Measurements from ENCODE around the gene DIAPH3. TPM values are rescaled to one million over a fixed set of nuclear protein-coding genes. Genes with fewer than 3 reads are reported as not detected.

Gene DIAPH3
- total RNA-seq, 1 donor, result 30.7 TPM

- DNase-seq (ENCODE audit: low read depth), result no peak
- TF ChIP-seq, protein P1, sequence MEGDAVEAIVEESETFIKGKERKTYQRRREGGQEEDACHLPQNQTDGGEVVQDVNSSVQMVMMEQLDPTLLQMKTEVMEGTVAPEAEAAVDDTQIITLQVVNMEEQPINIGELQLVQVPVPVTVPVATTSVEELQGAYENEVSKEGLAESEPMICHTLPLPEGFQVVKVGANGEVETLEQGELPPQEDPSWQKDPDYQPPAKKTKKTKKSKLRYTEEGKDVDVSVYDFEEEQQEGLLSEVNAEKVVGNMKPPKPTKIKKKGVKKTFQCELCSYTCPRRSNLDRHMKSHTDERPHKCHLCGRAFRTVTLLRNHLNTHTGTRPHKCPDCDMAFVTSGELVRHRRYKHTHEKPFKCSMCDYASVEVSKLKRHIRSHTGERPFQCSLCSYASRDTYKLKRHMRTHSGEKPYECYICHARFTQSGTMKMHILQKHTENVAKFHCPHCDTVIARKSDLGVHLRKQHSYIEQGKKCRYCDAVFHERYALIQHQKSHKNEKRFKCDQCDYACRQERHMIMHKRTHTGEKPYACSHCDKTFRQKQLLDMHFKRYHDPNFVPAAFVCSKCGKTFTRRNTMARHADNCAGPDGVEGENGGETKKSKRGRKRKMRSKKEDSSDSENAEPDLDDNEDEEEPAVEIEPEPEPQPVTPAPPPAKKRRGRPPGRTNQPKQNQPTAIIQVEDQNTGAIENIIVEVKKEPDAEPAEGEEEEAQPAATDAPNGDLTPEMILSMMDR (IDR thresholded peaks at IDR 0.05; ENCODE audit: insufficient read depth, low read depth, low read length), result no peak
- H3K4me3 ChIP-seq (ENCODE audit: low read depth, low read length), result no peak overlapping the region
Observed at GRCh38 chr13:59839186-59839585, 324.5 kb downstream of the DIAPH3 start.

DNA sequence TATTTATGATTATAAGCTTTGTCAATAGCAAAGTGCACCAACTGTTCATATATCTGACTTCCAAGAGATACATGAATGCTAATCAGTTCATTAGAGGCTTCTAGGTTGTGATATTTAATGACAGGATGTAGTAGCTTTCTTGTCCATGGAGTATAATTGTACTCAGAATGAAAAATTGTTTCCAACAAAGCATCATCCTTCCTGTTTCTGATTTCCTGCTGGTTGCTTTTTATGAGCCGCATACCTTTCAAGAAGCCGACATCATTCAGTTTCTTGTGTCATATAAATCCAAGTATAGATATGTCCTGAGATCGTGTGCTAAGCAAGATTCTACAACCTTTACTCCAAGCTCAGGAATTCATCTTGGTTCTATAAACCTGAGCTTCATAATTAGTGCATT lies 326.6 kb downstream of the DIAPH3 start:
- peak; percentile 7 for DNase-seq (ENCODE audit: low read depth)
- TF ChIP-seq, protein P1 (IDR thresholded peaks at IDR 0.05; ENCODE audit: insufficient read depth, low read depth, low read length), result no peak
- H3K4me3 ChIP-seq (ENCODE audit: low read depth, low read length), result no peak overlapping the region

GRCh38 chr13:59835569-59835968 lies 328.2 kb downstream of the DIAPH3 start:
- TF ChIP-seq, protein P1 (IDR thresholded peaks at IDR 0.05; ENCODE audit: insufficient read depth, low read depth, low read length), result no peak
- DNase-seq (ENCODE audit: low read depth), result peak; percentile 37
- H3K4me3 ChIP-seq (ENCODE audit: low read depth, low read length), result no peak overlapping the region

DNA sequence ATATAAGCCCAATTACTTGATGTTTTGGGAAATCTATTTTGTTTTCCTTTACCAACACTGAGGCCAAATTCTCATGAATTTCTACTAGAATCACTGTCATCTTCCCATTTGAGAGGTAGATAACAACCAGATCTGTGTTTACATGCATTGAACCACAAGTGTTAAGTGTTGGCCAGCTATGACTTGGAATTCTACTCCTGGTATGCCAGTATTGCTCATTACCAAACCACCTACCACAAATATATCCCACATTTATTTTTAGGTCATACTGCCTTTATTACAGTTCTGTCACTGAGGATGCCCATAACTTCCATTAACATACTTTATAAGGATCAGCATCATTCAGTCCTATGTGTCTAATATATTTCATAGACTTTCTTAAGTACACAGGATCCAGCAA lies 328.9 kb downstream of the DIAPH3 start:
- no peak overlapping the region for H3K4me3 ChIP-seq (ENCODE audit: low read depth, low read length)
- peak; percentile 69 for DNase-seq (ENCODE audit: low read depth)
- TF ChIP-seq, protein P1 (IDR thresholded peaks at IDR 0.05; ENCODE audit: insufficient read depth, low read depth, low read length), result no peak

GRCh38 chr13:59829690-59830089 lies 334.0 kb downstream of the DIAPH3 start:
- H3K4me3 ChIP-seq (ENCODE audit: low read depth, low read length), result no peak overlapping the region
- TF ChIP-seq, protein P1 (IDR thresholded peaks at IDR 0.05; ENCODE audit: insufficient read depth, low read depth, low read length), result no peak
- no peak for DNase-seq (ENCODE audit: low read depth)

DNA sequence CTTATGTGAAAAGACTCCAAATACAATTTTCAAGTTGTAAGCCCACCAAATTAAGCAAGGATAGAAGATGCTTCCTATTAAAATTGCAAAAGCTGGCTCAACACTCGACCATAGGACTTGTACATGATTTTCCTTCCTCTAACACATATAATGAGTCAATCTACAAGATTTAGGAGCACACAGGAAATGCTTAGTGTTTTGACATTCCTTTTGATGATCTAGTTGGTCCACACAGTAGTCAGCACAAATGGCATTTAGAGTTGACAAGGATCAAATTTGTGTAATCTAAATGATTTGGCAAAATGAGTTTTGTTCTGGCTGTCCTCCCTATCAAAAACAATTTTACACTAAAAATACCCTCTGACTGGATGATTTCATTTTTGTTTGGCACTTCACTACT lies 340.2 kb downstream of the DIAPH3 start:
- H3K4me3 ChIP-seq (ENCODE audit: low read depth, low read length), result no peak overlapping the region
- peak; percentile 22 for DNase-seq (ENCODE audit: low read depth)
- TF ChIP-seq, protein P1 (IDR thresholded peaks at IDR 0.05; ENCODE audit: insufficient read depth, low read depth, low read length), result no peak

DNA sequence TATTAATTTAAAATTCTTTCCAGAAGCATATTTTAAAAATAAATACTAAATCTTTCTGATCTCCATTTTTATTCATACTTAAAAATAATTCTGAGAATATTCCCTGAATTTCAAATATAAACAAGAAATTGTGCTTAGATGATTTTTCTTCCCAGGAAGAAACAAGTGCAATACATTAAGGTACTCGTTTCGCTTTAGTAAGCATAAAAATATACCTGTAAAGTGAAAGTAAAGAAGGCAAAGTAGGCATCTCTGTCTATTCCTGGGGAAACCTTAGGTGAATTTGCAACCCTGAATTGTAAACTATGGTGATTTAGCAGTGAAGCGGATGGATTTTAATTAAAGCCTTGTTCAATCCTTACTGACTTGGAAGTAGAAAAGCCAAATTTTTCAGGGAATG lies 354.2 kb downstream of the DIAPH3 start:
- no peak for DNase-seq (ENCODE audit: low read depth)

More for the DNA sequence above, 354.2 kb downstream of the DIAPH3 start:
- no peak overlapping the region for H3K4me3 ChIP-seq (ENCODE audit: low read depth, low read length)
- TF ChIP-seq, protein P1 (IDR thresholded peaks at IDR 0.05; ENCODE audit: insufficient read depth, low read depth, low read length), result no peak
